ENCODE measurements around the gene ZNF3.
"Not testable (repeated sequence)": the region's sequence is repeated elsewhere in the genome, so short reads cannot be mapped to it uniquely, and the experiment has no call there.

The ZNF3 gene

DNA sequence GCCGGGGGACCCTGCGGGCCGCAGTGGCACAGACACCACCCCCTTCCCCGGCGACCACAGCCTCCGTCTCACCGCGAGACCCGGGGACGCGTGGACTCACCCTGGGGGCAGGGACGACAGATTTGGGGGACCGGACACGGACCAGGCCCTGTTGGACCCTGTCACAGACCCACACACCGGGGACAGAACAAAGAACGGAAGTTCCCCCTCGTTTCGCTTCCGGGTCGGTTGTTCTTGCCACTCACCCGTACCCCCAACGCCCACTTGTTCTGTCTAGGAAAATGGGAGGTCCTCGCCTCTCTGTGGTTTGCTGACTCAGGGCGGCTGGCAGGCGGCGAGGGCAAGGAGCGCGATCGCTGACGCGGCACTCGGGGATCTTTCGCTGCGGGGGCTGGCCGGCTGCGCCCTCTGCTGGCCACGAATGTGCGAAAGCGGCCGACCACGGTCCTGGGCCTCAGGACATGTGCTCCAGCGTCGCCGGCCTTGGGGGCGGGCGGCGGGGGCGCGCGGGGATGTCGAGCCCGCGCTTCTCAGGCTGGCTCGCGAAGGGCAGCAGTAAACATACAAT is at the start of gene ZNF3:
ZNF3 (minus strand) TSS at position 189 of the 568 bp plus-strand sequence. CDS start 4,366 bp downstream, outside the sequence.
- DNase-seq (ENCODE audit: low spot score) = peak; percentile 92

GRCh38 chr7:100130608-100131453 is 49.3 kb upstream of the ZNF3 start:
- peak; percentile 68 for DNase-seq (ENCODE audit: low spot score)

DNA sequence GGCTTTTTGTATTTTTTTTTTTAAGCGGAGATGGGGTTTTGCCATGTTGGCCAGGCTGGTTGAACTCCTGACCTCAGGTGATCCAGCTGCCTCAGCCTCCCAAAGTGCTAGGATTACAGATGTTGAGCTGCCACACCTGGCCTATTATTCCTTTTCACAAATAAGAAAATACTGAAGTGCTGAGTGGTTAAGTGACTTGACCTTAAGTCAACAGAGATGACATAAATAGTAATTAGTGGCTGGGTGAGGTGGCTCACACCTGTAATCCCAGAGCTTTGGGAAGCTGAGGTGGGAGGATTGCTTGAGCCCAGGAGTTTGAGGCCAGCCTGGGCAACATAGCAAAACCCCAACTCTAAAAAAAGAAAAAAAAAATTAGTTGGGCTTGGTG is 48.7 kb upstream of the ZNF3 start:
- DNase-seq (ENCODE audit: low spot score) = not testable (repeated sequence)

- DNase-seq (ENCODE audit: low spot score) = no peak
Observed at GRCh38 chr7:100128637-100128963, 47.1 kb upstream of the ZNF3 start.

GRCh38 chr7:100127866-100128636 is 46.5 kb upstream of the ZNF3 start:
- DNase-seq (ENCODE audit: low spot score) = no peak

DNA sequence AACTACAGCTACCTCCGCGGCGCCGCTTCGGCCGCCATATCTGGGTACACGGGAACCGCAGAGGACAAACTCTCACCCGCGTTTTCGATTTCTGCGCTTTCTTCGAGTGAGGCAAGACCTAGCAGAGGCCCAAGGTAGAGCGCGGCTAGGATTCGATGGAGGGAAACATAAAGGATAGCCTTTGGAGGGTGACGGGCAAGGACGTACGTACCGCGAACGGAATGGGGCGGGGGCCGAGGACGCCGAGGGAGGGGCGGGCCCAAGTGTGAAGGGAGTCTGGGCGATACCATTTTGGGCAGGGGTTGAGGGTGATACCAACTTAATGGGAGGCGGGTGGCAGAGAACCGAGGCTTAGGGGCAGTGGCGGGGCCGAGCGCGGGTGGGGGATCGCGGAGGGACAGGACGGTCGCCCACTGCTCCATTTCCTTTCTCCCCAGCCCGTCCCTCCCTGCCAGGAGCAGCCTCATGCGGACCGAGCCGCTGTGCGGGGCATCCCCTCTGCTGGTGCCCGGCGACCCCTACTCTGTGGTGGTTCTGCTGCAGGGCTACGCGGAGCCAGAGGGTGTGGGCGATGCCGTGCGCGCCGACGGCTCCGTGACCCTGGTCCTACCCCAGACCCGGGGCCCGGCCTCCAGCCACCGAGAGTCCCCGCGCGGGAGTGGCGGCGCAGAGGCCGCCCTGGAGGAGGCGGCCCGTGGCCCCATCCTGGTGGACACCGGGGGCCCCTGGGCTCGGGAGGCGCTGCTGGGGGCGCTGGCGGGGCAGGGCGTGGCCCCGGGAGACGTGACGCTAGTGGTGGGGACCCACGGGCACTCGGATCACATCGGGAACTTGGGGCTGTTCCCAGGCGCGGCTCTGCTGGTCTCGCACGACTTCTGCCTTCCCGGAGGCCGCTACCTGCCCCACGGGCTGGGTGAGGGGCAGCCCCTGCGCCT is 45.7 kb upstream of the ZNF3 start, which contains the start of gene MBLAC1:
MBLAC1 (plus strand) TSS at position 37 of the 935 bp plus-strand sequence; CDS start at position 466, 429 bp downstream.
- peak; percentile 92 for DNase-seq (ENCODE audit: low spot score)

GRCh38 chr7:100126239-100126930 is 44.9 kb upstream of the ZNF3 start:
- no peak for DNase-seq (ENCODE audit: low spot score)

DNA sequence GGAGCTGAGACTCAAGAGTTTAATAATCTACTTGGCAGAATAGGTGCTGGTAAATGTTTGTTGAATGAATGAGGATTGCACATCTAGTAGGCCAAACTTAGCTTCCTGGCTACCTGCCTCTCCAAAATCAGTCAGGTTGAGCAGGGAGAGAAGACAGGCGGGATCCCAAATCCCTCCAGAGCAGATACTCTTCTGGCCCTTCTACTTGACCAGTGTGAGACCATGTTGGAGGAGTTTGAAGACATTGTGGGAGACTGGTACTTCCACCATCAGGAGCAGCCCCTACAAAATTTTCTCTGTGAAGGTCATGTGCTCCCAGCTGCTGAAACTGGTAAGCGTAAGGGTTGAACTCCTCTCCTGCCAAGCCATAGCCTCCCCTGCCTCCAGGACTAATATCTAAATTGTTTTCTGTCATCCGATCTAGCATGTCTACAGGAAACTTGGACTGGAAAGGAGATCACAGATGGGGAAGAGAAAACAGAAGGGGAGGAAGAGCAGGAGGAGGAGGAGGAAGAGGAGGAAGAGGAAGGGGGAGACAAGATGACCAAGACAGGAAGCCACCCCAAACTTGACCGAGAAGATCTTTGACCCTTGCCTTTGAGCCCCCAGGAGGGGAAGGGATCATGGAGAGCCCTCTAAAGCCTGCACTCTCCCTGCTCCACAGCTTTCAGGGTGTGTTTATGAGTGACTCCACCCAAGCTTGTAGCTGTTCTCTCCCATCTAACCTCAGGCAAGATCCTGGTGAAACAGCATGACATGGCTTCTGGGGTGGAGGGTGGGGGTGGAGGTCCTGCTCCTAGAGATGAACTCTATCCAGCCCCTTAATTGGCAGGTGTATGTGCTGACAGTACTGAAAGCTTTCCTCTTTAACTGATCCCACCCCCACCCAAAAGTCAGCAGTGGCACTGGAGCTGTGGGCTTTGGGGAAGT is 43.0 kb upstream of the ZNF3 start:
- DNase-seq (ENCODE audit: low spot score) = no peak

- no peak for DNase-seq (ENCODE audit: low spot score)
Observed at GRCh38 chr7:100122568-100122967, 41.0 kb upstream of the ZNF3 start.

DNA sequence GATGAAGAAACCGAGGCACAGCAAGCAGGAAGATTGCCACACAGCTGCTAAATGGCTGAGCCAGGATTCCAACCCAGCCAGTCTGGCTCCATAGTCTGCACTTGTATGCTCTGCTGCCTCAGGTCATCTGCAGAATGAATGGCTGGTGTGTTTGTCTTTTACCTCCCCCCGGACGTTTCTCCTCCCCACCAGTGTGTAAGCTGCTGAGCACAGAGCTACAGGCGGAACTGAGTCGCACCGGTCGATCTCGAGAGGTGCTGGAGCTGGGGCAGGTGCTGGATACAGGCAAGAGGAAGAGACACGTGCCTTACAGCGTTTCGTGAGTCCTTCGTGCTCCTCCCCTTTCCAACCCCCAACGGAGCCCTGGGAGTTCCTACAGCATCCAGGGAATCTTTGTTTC is 40.5 kb upstream of the ZNF3 start:
- no peak for DNase-seq (ENCODE audit: low spot score)

- no peak for DNase-seq (ENCODE audit: low spot score)
Observed at GRCh38 chr7:100120733-100121036, 39.2 kb upstream of the ZNF3 start.

- peak; percentile 67 for DNase-seq (ENCODE audit: low spot score)
Observed at GRCh38 chr7:100119970-100120732, 38.6 kb upstream of the ZNF3 start.

DNA sequence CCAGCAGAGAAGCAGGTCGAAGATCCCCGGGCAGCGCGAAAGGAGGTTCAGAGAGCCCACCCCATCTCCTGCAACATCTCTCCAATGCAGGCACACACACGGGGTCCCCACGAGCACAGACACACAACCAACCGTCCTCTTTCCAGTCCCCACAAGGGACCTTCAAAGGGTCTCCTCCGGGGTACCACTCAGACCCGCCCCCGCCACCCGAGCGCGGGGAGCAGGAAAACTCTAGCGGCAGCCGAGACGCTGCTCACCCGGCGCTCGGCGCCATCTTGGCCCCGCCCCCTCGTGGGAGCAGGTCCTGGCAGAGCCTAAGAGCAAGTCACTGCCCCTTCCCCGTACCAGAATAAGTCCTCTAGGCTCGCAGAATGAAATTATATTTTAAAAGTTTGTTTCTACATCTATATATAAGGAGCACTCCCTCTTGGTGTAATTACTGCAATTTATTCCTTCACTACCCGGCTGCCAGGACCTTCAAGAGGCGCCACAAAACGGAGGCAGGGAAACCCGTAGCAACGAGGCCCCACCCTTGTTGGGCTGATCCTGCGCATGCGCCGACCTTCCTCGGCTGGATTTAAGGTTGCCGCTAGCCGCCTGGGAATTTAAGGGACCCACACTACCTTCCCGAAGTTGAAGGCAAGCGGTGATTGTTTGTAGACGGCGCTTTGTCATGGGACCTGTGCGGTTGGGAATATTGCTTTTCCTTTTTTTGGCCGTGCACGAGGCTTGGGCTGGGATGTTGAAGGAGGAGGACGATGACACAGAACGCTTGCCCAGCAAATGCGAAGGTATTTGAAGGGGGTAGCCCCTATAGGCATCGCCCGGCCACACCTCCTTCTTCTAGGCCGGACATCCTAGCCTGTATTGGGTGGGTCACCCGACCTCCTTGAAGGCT is 37.8 kb upstream of the ZNF3 start, which contains the start of the genes CNPY4 and TAF6:
CNPY4 (plus strand) TSS at position 563 of the 898 bp plus-strand sequence; CDS start at position 674, 111 bp downstream.
TAF6 (minus strand) TSS at position 287 of the 898 bp plus-strand sequence. CDS start 5,149 bp downstream, outside the sequence.
- peak; percentile 99 for DNase-seq (ENCODE audit: low spot score)

DNA sequence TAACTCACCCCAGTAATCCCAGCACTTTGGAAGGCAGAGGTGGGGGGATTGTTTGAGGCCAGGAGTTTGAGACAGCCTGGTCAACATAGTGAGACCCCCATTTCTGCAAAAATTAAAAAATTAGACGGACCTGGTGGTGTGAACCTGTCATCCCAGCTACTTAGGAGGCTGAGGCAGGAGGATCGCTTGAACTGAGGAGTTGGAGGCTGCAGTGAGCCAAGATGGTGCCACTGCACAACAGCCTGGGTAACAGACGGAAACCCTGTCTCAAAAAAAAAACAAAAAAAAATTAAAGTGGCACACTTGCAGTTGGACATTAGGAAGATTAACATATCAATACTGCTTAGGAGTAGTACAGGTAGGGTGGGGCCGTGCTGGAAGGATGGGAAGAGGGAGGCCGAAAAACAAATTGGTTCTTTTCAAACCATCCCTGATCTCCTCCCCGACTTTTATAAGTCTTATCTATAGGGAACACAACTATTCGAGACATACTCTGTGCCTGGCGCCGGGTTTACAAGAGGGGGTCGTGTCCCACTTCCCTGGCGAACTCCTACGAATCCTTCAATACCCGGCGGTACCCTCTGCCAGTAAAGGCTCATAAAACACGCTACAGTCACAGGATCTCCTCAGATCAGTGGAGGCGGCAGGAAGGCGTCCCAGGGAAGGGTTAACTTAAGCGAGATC is 37.0 kb upstream of the ZNF3 start:
- DNase-seq (ENCODE audit: low spot score) = no peak

DNA sequence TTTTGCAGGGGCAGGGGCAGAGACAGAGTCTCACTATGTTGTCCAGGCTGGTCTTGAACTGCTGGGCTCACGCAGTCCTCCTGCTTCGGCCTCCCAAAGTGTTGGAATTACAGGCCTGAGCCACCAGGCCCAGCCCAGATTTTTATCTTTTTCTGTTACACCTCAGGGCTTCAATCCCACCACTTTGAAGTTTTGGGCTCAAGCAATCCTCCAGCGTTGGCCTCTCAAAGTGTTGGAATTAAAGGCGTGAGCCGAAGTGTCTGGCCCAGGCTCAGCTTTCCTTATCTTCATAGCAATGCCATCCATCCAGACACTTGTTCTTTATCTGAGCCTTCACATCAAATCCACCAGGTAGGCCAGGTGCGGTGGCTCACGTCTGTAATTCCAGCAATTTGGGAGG is 33.5 kb upstream of the ZNF3 start:
- no peak for DNase-seq (ENCODE audit: low spot score)

DNA sequence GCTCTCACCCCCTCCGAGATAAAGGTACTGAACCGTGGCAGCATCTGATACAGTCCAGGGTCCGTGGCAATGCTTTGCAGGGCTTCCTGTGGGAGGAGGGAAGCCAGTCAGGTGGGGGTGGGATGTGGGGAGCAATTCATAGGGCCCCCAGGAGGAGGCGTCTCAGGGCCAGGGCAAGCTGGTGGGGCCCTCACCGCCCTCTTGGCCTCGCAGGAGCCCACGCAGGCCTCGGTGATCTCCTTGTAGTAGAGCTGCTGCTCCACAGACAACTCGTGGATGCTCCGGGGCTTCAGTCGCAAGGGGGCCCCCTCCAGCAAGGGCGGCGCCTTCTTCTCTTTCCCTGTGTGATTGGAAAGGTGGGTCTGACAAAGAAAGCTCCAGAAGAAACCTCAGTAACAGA is 30.4 kb upstream of the ZNF3 start:
- no peak for DNase-seq (ENCODE audit: low spot score)

DNA sequence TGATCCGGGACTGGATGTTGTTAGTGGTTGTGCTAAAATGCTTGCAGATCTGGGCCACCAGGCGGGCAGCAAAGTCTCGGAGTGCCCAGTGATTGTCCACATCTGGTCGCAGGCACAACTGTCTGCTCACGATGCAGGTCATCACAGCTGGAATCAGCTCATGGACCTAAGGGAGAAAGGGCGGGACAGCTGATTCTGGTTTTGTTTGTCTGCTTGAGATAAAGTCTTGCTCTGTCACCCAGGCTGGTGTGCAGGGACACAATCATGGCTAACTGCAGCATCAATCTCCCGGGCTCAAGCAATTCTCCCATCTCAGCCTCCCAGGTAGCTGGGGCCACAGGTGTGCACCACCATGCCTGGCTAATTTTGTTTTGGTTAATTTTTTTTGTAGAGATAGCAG is 29.6 kb upstream of the ZNF3 start:
- DNase-seq (ENCODE audit: low spot score) = no peak

Measured in germinal center (tissue), 1 donor.